Ecto neural progenitor cell (in vitro differentiated cells): ENCODE data around the gene ARID5B.

Experiments
- DNase-seq: peaks from one replicate; pipeline ENCODE4 v3.0.0-alpha.2; 2018; ENCODE audit warnings: low spot score

ARID5B gene

DNA sequence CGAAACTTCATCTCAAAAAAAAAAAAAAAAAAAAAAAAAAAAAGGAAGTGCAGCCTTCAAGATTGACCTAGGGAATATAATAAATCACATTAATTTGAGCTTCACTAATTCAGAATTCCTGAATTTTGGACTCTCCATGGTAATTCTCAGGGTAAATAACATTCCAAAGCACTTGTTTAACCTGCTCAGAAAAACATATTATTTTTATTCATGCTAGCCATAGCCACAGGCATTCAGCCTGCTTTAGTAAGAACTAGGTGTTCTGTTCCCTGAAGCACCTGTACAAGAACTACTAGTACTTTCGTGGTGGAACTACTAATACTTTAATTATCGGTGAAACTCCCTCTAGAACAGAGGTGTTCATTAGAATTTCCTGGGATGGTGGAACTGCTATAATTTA is 197.8 kb downstream of the ARID5B start:
- DNase-seq, result no peak

DNA sequence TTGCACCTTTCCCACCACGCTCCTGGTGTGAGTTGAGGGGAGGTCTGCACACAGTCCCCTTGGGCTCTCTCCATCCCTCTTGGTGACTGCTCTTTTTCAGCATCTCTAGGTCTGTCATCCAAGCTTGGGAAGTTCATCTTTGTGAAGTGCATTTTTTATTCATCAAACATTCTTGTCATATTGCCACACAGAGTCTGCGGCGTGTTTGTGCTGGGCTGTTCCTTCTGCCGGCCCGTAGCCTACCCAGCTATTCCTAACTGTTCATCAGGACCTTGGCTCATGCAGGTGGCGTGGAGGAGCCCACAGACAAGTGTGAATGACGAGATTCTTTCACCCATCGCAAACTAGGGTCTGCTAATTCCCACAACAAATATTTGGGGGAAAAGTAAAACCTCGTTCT is 202.4 kb downstream of the ARID5B start:
- no peak for DNase-seq

DNA sequence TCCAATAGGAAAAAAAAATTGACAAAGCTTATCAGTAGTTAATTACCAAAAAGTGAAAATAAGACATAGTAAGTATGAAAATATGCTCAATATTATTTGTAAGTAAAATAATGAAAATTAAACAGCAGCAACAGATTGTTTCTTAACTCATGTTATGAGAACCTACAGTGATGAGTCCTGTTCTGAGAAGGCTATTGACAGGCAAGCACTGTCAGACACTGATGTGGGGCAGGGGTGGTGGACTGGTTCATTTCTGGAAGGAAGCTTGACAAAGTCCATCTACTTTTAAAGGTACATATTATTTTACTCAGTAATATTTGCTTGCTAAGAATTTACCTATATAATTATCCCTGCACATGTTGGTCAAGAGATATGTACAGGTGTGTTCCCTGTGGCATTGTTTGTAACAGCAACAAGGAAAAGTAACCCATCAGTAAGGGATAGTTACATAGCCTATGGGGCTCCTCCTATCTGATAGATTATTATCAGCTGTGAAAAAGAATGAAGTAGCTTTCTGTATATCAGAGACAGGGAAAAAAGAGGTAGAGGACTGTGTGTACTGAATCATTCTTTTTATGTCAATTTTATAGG is 205.5 kb downstream of the ARID5B start:
- no peak for DNase-seq

DNA sequence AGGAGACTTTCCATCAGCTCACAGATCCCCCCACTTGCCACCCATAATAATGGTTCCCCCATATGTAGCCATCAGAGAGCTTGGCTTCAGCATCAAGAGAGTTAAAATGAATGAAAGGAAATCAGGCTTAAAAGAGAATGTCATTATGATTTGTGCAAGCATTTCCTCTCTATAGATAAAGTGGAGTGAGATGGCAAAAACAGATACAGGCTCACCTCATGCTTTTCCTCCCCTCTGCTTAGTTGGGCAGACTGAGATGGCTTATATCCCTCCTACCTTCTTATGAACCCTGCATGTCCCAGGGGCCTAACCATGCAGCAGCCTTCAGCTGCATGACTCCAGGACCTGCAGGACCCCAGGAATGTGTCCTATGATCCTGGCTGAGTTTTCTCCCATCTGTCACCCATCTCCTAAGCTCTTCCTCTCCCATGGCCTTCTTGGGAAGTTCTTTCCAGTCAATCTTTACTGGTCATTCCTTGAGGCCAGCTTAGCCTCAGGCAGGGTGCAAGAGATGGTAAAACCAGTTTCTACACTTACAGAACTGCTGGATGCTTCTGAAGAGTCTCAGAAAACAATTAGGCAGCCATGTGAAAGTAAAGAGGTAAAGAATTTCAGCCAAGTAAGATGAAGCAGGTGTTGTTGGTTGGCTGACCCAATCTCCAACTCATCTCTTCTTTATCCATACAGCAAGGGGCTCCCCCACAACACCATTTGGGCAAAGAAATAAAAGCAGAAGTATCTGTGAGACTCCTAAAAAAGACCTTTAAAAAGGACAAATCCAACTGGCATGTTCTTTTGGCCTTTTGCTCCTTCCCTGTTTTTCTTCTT is 207.5 kb downstream of the ARID5B start:
- DNase-seq, result no peak

DNA sequence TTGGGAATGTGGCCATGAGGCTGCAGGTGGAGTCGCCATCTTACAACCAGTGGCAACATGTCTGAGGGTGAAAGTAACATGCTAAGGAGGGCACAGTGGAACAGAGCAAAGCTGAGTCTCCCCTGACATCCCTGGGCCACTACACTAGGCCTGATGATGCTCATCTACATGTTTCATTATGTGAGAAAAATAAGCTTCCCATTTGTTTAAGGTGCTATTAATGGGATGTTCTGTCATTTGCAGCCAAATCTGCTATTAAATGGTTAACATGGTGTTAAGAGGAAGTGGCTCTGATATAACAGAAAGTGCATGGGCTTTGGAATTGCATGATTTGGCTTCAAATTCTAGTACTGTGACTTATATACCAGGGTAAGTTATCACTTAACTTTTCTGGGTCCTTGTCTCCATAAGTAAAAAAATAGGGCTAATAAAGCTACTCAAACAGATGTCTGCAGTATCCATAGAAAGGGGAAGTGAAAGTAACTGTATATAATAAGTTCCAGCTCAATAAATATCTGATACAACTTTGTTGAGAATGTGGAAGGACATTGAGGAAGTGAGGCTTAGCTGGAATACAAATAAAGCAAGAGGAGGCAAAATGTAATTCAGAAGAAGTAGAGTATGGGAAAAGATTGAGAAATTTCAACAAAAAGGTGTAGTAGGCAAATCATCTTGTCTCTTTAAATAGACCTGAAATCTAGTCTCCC is 208.2 kb downstream of the ARID5B start:
- DNase-seq, result no peak

DNA sequence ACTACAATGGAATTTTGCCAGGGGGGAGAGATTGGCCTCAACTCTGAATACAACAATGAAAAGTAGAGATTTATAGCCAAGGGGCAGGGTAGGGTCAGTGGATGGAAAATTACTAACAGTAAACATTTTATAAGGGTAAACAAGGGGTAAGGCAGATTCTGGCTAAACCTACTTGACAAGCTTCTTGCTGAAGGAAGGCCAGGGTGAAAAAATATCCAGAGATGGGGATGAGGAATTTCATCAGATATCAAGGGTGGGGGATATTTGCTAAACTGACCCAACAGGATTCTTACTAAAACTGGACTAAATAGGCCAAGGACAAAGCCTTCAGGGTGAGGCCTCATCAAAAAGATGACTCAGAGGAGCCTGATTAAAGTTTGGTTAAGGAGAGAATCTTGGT is 210.8 kb downstream of the ARID5B start:
- no peak for DNase-seq

DNA sequence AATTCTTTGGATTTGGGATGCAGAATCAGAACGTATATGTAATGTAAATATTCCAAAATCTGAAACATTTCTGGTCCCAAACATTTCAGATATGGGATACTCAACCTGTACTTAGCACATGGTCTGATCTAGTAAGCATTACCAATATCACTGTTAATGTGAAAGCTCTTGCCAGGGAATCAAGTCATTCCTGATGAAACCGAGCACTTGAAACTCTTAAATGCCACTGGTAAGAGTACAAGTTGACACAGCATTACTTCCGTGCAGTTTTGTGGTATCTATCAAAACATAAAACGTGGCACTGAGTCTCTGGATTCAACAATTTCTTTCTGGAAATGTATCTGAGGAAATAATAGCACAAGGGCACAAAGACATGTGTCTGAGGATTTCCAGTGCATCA is 211.5 kb downstream of the ARID5B start:
- DNase-seq, result no peak

DNA sequence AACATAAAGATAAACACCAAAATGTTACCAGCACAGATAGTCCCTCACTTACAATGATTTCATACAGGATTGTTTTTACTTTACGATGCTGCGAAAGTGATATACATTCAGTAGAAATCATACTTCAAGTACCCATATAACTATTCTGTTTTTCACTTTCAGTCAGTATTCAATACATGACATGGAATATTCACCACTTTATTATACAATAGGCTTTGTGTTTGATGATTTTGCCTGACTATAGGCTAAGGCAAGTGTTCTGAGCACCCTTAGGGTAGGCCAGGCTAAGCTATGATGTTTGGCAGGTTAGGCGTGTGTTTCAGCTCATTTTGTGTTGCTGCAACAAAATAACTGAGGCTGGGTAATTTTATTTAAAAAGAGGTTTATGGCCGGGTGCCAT is 212.2 kb downstream of the ARID5B start:
- DNase-seq, result no peak

DNA sequence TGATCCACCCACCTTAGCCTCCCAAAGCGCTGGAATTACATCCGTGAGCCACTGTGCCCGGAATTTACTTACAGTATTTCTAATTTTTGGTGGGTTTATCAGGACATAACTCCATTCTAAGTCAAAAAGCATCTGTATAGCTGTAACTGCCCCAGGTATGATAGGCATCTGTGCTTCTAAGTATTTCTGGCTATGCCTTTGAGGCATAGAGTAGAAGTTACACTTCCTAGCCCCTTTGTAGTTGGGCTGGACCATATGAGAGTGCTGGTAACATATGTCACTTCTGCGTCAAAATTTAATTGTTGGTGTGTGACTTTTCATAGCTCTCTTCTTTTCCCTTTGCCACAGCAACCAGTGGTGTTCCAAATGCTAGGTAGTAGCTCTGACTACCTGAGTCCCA is 213.8 kb downstream of the ARID5B start:
- DNase-seq, result no peak

DNA sequence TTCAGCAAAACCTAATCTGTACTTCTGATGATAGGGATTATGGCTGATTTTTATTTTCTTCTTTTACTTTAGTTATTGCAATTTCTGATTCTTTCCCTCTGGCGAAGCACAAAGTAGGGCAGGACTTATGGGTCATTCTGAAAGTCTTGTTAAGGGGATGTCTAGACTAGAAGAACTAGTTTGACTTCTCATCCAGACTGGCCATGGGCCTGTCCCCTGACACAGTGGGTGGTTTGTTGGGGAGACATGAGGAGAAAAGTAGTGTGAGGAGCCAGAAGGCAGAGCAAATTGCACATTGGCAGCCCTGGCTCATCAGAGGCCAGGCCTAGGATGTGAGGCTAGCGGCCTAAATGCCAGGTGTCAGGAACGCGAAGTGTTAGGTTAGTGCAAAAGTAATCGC is 214.3 kb downstream of the ARID5B start:
- DNase-seq, result no peak

DNA sequence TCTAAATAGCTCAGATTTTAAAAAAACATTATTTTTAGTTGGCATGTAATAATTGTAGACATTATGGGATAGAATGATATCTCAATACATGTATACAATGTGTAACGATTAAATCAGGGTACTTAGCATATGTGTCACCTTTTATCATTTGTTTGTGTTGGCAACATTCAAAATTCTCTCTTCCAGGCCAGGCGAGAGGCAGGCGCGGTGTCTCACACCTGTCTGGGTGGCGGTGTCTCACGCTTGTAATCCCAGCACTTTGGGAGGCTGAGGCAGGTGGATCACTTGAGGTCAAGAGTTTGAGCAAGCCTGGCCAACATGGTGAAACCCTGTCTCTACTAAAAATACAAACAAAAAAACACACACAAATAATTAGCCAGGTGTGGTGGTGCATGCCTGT is 215.4 kb downstream of the ARID5B start:
- no peak for DNase-seq

DNA sequence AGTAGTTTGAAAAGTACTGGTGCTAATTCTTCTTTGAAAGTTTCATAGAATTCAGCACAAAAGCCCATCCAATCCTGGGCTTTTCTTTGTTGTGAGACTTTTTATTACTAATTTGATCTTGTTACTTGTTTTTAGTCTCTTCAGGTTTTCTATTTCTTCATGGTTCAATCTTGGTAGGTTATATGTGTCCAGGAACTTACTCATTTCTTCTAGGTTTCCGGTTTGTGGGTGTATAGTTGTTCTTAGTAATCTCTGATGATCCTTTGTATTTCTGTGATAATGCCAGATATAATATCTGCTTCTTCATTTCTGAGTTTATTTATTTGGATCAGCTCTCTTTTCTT is 219.7 kb downstream of the ARID5B start:
- DNase-seq, result no peak

DNA sequence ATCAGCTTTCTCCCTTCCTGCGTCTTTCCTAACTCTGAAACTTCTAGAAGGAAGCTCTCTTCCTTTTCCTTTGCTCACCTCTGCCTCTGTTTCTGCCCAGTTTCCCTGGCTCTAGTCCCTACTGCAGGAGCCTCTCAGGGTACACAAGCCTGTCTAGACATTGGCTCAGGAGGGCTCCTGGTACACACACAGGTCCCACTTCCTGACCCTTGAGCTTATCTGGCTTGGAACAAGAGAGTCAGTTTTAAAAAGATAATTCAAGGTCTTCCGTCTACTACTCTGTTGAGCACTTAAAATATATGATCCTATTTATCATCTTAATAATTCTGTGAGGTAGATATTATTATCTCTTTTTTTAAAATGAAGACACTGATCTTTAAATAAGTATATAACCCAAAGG is 226.5 kb downstream of the ARID5B start:
- DNase-seq, result no peak

DNA sequence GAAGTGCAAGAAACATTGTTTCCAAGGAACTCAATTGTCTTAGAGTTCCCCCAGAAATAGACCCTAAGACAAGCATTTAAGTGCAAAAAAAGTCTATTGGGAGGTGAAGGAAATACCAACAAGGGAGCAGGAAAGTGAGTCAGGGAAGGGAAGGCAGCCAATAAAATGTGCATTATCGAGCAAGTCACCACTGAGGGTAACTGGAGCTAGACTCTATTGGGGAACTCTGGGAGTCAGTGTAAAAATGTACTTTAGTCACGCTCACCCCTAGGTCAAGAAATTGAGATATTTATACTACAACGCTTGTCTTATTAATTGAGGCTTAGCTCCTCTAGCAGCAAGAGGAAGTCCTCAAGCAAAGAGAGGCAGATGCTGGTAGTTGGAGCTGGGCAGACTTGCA is 229.4 kb downstream of the ARID5B start:
- no peak for DNase-seq

DNA sequence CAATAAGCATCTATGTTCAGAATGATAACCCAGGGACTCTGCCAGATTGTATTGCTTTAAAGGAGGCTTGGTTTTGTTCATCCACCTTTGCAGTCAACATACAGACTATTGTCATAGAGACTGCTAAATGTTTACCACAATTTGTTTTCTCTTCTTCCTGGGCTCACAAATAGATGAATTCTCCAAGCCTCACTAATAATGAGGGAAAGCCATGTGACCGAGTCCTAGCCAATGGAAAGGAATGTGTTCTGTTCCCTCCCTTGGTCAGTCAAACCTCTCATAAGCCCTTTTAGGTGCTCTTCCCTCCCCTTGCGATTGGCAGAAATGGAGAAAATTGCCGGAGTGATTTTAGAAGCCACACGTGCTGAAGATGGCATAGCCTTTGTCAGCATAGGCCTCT is 230.2 kb downstream of the ARID5B start:
- DNase-seq, result no peak

DNA sequence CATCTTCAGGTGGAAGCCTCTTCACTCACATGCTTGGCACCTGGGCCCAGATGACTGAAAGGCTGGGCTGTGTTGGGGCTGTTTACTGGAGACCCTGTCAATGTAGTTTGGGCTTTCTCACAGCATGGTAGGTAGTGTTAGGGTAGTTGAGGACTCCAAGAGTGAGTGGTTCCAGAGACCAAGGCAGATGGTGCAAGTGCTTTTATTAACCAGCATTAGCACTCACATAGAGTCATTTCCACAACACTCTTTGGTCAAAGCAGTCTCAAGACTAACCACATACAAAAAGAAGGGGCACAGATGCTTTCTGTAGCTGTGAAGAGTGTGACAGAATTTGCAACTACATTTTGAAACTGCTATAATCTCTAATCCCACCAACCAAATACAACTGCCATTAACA is 232.1 kb downstream of the ARID5B start:
- DNase-seq, result no peak

DNA sequence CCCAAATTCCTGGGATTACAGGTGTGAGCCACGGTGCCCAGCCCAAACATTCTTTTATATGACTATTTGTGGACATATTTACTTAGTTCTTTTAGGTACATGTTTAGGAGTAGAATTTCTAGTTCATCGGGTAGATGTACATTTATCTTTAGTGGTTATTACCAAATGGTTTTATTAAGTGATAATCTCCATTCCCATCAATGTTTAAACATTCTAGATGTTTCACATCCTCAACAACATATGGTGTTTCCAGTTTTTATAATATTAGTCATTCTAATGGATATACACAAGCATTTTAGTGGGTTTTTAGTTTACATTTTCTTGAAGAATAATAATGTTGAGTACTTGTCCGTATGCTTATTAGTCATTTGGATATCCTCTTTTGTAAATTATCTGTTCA is 235.4 kb downstream of the ARID5B start:
- no peak for DNase-seq
